Muscle layer of duodenum (tissue), 2 donors: ENCODE measurements around the gene BCR.
"Not testable (repeated sequence)": the region's sequence is repeated elsewhere in the genome, so short reads cannot be mapped to it uniquely, and the experiment has no call there.

ENCODE experiments used
- H3K27ac ChIP-seq: one replicate; pipeline ENCODE4 v1.7.0; 2013; ENCODE audit warnings: mild to moderate bottlenecking, low read length
- H3K27me3 ChIP-seq: one replicate; pipeline ENCODE4 v1.7.0; 2013; ENCODE audit warnings: low read depth, mild to moderate bottlenecking, control low read depth, low read length
- H3K36me3 ChIP-seq, 2 donors: one replicate each; pipeline ENCODE4 v1.7.0; 2013; ENCODE audit warnings: low read length in 2 of 2, control low read depth in 1 of 2, mild to moderate bottlenecking in 1 of 2; ENCODE audit not compliant: insufficient read depth in 2 of 2, control insufficient read depth in 1 of 2
- H3K4me1 ChIP-seq, 2 donors: one replicate each; pipeline ENCODE4 v1.7.0; 2013; ENCODE audit warnings: low read length in 2 of 2, mild to moderate bottlenecking in 2 of 2, control low read depth in 1 of 2, moderate library complexity in 1 of 2; ENCODE audit not compliant: insufficient read depth in 2 of 2, control insufficient read depth in 1 of 2
- H3K4me3 ChIP-seq, 2 donors: one replicate each; pipeline ENCODE4 v1.7.0; 2013; ENCODE audit warnings: low read length in 2 of 2, low read depth in 1 of 2, mild to moderate bottlenecking in 1 of 2
- H3K9me3 ChIP-seq, 2 donors: one replicate each; pipeline ENCODE4 v1.7.0; 2013; ENCODE audit warnings: low read length in 2 of 2, control low read depth in 1 of 2, mild to moderate bottlenecking in 1 of 2; ENCODE audit not compliant: control insufficient read depth in 1 of 2
- donor health status: healthy.

BCR gene

GRCh38 chr22:23341942-23342695, 161.8 kb downstream of the BCR start:
- not testable (repeated sequence) for H3K4me1 ChIP-seq, H3K36me3 ChIP-seq, H3K4me3 ChIP-seq, H3K9me3 ChIP-seq, H3K27me3 ChIP-seq, H3K27ac ChIP-seq

DNA sequence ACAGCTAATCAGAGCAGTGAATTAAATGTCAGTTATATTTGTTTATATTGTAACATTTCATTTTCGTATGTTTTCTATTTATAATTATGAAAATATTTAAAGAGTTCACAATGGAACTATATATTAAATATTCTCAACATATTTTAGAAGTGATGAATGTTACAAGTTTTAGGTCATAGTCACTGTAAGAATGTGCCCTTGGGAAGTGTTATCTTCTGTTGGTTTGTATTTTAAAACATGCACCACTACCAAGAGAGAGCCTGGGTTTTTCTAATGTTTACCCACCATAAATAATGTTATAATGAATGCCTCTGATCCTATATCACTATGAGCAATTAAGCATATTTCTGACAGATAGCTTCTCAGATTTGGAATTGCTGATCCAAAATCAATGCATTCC, 171.0 kb downstream of the BCR start:
- Histone ChIP-seq H3K27ac (no peak overlapping the region), H3K9me3 (no peaks in the 10 kb centered on the region), H3K27me3 (no peaks in the 10 kb centered on the region), H3K4me1 (no peaks in the 10 kb centered on the region), H3K36me3 (no peaks in the 10 kb centered on the region), H3K4me3 (no peak overlapping the region)

- no peak overlapping the region for H3K27ac ChIP-seq
- H3K36me3 ChIP-seq, result no peaks in the 10 kb centered on the region
- no peak overlapping the region for H3K4me3 ChIP-seq
- H3K27me3 ChIP-seq, result no peaks in the 10 kb centered on the region
- H3K4me1 ChIP-seq, result no peaks in the 10 kb centered on the region
- no peaks in the 10 kb centered on the region for H3K9me3 ChIP-seq
These were observed 172.7 kb downstream of the BCR start for GRCh38 chr22:23353004-23353403.

- no peak overlapping the region for H3K27ac ChIP-seq
- H3K4me1 ChIP-seq, result no peaks in the 10 kb centered on the region
- no peak overlapping the region for H3K4me3 ChIP-seq
- H3K9me3 ChIP-seq, result no peaks in the 10 kb centered on the region
- H3K36me3 ChIP-seq, result no peaks in the 10 kb centered on the region
- no peaks in the 10 kb centered on the region for H3K27me3 ChIP-seq
These were observed 173.4 kb downstream of the BCR start for GRCh38 chr22:23353696-23354095.

DNA sequence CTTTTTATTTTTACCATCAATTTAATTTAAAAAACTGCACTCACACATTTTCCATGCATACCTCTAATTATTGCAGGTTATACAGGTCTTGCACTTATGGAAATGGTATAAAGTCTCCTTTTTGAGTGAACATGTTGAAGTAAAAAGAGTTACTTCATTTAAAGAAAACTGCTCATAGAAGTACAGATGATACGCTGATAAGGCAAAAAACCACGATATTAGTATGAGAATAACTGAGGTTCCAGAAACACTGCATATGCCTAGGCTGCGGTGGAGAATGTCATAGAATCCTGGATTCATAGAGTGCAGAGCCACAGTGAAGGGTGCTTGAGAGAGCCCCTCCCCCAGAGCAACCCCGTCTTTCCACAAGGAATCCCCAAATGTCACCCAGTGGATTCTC, 175.8 kb downstream of the BCR start:
- H3K27me3 ChIP-seq, result no peaks in the 10 kb centered on the region
- H3K4me3 ChIP-seq, result no peak overlapping the region
- H3K9me3 ChIP-seq, result no peaks in the 10 kb centered on the region
- no peaks in the 10 kb centered on the region for H3K4me1 ChIP-seq
- no peaks in the 10 kb centered on the region for H3K36me3 ChIP-seq
- H3K27ac ChIP-seq, result no peak overlapping the region

- H3K27me3 ChIP-seq, result no peaks in the 10 kb centered on the region
- H3K27ac ChIP-seq, result no peak overlapping the region
- no peaks in the 10 kb centered on the region for H3K9me3 ChIP-seq
- H3K4me1 ChIP-seq, result no peaks in the 10 kb centered on the region
- H3K4me3 ChIP-seq, result no peak overlapping the region
- no peaks in the 10 kb centered on the region for H3K36me3 ChIP-seq
These were observed 176.7 kb downstream of the BCR start for GRCh38 chr22:23357053-23357452.

DNA sequence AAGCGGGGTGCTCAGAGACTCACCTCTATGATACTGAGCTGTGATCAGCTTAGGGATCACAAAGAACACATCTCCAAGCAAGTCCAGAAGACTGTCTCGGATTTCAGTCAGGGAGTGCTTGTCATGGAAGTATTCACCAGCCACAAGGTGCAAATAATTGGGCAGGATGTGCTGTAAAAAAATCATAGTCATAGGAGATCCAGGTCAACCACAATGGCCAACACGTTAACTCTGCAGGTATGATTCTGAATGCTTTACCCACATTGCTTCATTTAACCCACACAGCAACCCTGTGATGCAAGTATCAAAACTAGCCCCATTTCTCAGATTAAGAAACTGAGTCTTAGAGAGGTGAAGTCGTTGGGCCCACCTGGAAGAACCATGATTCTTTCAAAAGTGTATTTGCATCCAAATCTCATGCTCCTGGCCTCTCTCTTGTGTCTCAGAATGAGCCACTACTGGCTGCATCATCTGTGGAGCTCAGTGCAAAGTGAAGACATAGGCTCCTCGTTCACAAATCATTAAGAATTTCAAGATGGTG, 179.3 kb downstream of the BCR start:
- no peak overlapping the region for H3K27ac ChIP-seq
- H3K4me1 ChIP-seq, result no peaks in the 10 kb centered on the region
- no peaks in the 10 kb centered on the region for H3K9me3 ChIP-seq

GRCh38 chr22:23361676-23362075, 181.4 kb downstream of the BCR start:
- no peaks in the 10 kb centered on the region for H3K36me3 ChIP-seq
- no peak overlapping the region for H3K4me3 ChIP-seq
- H3K4me1 ChIP-seq, result no peaks in the 10 kb centered on the region
- no peaks in the 10 kb centered on the region for H3K27me3 ChIP-seq
- no peak overlapping the region for H3K27ac ChIP-seq
- H3K9me3 ChIP-seq, result no peaks in the 10 kb centered on the region

More for the DNA sequence above, 179.3 kb downstream of the BCR start:
- Histone ChIP-seq H3K4me3 (no peak overlapping the region), H3K27me3 (no peaks in the 10 kb centered on the region), H3K36me3 (no peaks in the 10 kb centered on the region)

DNA sequence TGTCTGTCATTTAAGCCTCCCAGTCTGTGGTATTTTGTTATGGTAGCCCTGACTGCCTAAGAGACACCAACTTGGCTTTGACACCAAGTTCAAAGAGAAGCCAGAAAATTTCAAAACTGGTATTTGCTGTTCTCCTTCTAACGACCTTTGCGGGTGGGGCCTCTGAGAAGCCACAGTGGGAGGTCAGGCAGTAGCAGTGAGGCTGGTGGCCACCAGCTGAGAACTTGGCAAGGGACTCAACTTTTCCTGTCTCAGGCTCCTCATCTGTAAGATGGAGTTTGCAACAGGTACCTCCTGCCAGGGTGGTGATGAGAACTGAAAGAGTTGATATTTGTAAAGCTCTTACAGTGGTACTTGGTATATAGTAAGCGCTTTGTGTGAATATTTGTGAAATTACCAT, 183.4 kb downstream of the BCR start:
- Histone ChIP-seq H3K9me3 (no peaks in the 10 kb centered on the region), H3K4me1 (no peaks in the 10 kb centered on the region), H3K27ac (no peak overlapping the region), H3K27me3 (no peaks in the 10 kb centered on the region), H3K4me3 (no peak overlapping the region), H3K36me3 (no peaks in the 10 kb centered on the region)

- H3K4me1 ChIP-seq, result no peaks in the 10 kb centered on the region
- H3K27me3 ChIP-seq, result no peaks in the 10 kb centered on the region
These were observed 184.1 kb downstream of the BCR start for GRCh38 chr22:23364389-23364788.

DNA sequence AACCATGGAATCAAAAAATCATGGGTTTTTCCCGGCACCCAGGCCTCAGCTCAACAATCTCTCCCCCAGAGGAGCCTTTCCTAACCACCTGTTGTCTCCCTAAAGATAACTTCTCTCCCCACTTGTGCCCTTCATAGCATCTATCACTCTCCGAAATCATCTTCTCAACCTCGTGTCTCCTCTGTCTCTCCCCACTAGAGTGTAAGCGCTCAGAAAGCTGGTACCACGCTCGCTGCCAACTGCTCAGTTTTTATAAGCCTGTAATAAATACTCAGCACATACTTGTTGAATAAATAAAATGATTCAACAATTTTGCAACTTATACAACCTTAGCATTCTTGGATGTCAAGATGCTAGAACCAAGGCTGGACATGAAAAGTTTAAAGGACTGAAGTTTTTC, 185.2 kb downstream of the BCR start:
- H3K27ac ChIP-seq, result no peak overlapping the region
- no peaks in the 10 kb centered on the region for H3K9me3 ChIP-seq
- no peak overlapping the region for H3K4me3 ChIP-seq
- H3K27me3 ChIP-seq, result no peaks in the 10 kb centered on the region
- H3K4me1 ChIP-seq, result no peaks in the 10 kb centered on the region
- no peaks in the 10 kb centered on the region for H3K36me3 ChIP-seq

More at GRCh38 chr22:23364389-23364788, 184.1 kb downstream of the BCR start:
- Histone ChIP-seq H3K9me3 (no peaks in the 10 kb centered on the region), H3K36me3 (no peaks in the 10 kb centered on the region), H3K27ac (no peak overlapping the region), H3K4me3 (no peak overlapping the region)

- Histone ChIP-seq H3K27me3 (no peaks in the 10 kb centered on the region), H3K9me3 (no peaks in the 10 kb centered on the region), H3K27ac (no peak overlapping the region), H3K36me3 (no peaks in the 10 kb centered on the region), H3K4me1 (no peaks in the 10 kb centered on the region), H3K4me3 (no peak overlapping the region)
These were observed 185.7 kb downstream of the BCR start for GRCh38 chr22:23365961-23366360.
